ENCODE results near the gene GAB2. TPM values are rescaled to one million over a fixed set of nuclear protein-coding genes. Genes with fewer than 3 reads are reported as not detected.

GAB2 gene
- total and polyA plus RNA-seq, 2 of the 13 experiments (the other 11 are each of a cell fraction or from before 2014, with no cell fraction given), result 4.1 to 8.6 TPM

DNA sequence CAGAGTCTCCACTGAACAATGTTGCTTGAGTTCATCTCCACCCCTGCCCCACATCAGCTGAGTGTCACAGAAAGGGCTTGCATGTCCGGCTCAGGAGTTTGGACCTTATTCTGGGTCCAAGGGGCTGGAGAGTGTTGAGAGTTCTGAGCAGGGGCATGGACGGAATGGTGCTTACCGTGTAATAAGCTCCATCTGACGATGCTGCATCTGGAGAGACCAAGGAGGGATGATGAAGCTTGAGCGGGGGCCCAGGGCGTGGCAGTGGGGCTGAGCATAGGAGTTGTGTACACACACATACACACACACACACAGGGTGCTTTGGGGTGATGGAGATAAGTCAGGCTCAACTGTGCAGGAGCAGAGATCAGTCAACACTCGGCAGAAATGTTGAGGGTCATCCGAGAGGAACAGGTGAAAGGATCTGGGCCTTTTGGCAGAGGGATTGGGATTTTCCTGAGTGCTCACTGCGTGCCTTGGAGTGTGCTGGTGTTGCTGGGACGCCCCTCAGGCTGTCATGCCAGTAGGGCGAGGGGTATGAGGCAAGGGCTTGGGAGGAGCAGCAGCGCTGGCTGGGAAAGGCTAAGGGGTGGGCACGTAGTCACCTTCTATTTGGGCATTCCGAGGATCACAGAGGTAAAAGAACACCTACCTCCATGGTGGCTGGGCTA is 226.6 kb downstream of the GAB2 start (continued):
- TF ChIP-seq, protein P1, sequence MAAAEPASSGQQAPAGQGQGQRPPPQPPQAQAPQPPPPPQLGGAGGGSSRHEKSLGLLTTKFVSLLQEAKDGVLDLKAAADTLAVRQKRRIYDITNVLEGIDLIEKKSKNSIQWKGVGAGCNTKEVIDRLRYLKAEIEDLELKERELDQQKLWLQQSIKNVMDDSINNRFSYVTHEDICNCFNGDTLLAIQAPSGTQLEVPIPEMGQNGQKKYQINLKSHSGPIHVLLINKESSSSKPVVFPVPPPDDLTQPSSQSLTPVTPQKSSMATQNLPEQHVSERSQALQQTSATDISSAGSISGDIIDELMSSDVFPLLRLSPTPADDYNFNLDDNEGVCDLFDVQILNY (CRISPR knock-in tag; conservative IDR thresholded peaks at IDR 0.05), result no peak
- TF ChIP-seq, protein P2, sequence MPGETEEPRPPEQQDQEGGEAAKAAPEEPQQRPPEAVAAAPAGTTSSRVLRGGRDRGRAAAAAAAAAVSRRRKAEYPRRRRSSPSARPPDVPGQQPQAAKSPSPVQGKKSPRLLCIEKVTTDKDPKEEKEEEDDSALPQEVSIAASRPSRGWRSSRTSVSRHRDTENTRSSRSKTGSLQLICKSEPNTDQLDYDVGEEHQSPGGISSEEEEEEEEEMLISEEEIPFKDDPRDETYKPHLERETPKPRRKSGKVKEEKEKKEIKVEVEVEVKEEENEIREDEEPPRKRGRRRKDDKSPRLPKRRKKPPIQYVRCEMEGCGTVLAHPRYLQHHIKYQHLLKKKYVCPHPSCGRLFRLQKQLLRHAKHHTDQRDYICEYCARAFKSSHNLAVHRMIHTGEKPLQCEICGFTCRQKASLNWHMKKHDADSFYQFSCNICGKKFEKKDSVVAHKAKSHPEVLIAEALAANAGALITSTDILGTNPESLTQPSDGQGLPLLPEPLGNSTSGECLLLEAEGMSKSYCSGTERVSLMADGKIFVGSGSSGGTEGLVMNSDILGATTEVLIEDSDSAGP (CRISPR knock-in tag; IDR thresholded peaks at IDR 0.05; ENCODE audit: borderline replicate concordance), result peak; percentile 61
- TF ChIP-seq NFKB2 (CRISPR knock-in tag; IDR thresholded peaks at IDR 0.05; ENCODE audit: borderline replicate concordance) (no peak), ZNF547 (CRISPR knock-in tag; IDR thresholded peaks at IDR 0.05) (0 out of 2 replicates have a peak, but pooled peaks have one; percentile 53), JARID2 (CRISPR knock-in tag; IDR thresholded peaks at IDR 0.05; ENCODE audit: insufficient replicate concordance) (no peak), ZSCAN25 (CRISPR knock-in tag; IDR thresholded peaks at IDR 0.05) (0 out of 2 replicates have a peak, but pooled peaks have one; percentile 29), RFXAP (CRISPR knock-in tag; IDR thresholded peaks at IDR 0.05; ENCODE audit: borderline replicate concordance) (no peak), BORCS8-MEF2B (CRISPR knock-in tag; IDR thresholded peaks at IDR 0.05) (no peak), ZSCAN31 (CRISPR knock-in tag; IDR thresholded peaks at IDR 0.05; ENCODE audit: low read depth) (no peak), NR3C1 (CRISPR knock-in tag; IDR thresholded peaks at IDR 0.05) (no peak), MAF1 (CRISPR knock-in tag; IDR thresholded peaks at IDR 0.05; ENCODE audit: borderline replicate concordance) (no peak), ZNF572 (CRISPR knock-in tag; IDR thresholded peaks at IDR 0.05) (peak; percentile 66; the same call in 1 of the 2 replicates), ZNF253 (CRISPR knock-in tag; IDR thresholded peaks at IDR 0.05; ENCODE audit: borderline replicate concordance) (no peak), ZNF44 (CRISPR knock-in tag; IDR thresholded peaks at IDR 0.05) (0 out of 2 replicates have a peak, but pooled peaks have one; percentile 53)
- TF ChIP-seq, protein P3, sequence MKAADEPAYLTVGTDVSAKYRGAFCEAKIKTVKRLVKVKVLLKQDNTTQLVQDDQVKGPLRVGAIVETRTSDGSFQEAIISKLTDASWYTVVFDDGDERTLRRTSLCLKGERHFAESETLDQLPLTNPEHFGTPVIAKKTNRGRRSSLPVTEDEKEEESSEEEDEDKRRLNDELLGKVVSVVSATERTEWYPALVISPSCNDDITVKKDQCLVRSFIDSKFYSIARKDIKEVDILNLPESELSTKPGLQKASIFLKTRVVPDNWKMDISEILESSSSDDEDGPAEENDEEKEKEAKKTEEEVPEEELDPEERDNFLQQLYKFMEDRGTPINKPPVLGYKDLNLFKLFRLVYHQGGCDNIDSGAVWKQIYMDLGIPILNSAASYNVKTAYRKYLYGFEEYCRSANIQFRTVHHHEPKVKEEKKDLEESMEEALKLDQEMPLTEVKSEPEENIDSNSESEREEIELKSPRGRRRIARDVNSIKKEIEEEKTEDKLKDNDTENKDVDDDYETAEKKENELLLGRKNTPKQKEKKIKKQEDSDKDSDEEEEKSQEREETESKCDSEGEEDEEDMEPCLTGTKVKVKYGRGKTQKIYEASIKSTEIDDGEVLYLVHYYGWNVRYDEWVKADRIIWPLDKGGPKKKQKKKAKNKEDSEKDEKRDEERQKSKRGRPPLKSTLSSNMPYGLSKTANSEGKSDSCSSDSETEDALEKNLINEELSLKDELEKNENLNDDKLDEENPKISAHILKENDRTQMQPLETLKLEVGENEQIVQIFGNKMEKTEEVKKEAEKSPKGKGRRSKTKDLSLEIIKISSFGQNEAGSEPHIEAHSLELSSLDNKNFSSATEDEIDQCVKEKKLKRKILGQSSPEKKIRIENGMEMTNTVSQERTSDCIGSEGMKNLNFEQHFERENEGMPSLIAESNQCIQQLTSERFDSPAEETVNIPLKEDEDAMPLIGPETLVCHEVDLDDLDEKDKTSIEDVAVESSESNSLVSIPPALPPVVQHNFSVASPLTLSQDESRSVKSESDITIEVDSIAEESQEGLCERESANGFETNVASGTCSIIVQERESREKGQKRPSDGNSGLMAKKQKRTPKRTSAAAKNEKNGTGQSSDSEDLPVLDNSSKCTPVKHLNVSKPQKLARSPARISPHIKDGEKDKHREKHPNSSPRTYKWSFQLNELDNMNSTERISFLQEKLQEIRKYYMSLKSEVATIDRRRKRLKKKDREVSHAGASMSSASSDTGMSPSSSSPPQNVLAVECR (CRISPR knock-in tag; IDR thresholded peaks at IDR 0.05; ENCODE audit: borderline replicate concordance), result peak; percentile 70; the same call in 1 of the 2 replicates
- TF ChIP-seq, protein P4, sequence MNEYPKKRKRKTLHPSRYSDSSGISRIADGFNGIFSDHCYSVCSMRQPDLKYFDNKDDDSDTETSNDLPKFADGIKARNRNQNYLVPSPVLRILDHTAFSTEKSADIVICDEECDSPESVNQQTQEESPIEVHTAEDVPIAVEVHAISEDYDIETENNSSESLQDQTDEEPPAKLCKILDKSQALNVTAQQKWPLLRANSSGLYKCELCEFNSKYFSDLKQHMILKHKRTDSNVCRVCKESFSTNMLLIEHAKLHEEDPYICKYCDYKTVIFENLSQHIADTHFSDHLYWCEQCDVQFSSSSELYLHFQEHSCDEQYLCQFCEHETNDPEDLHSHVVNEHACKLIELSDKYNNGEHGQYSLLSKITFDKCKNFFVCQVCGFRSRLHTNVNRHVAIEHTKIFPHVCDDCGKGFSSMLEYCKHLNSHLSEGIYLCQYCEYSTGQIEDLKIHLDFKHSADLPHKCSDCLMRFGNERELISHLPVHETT (CRISPR knock-in tag; conservative IDR thresholded peaks at IDR 0.05), result no peak
